Activated CD4-positive, CD25-positive, alpha-beta regulatory T cell treated with anti-CD3 and anti-CD28 coated beads, Interleukin-2, amount 50 U/mL, for 24 hours (primary cell): ENCODE measurements around the gene SGTB.
A peak's percentile ranks its signal among the peaks of the same experiment; 100 is the strongest.
"Not testable (repeated sequence)": the region's sequence is repeated elsewhere in the genome, so short reads cannot be mapped to it uniquely, and the experiment has no call there.

Experiments used
- ATAC-seq, 2 donors: fragments of 150-1000 bp; cut with Tn5 transposase; one replicate each; pipeline ENCODE4 v1.10.0; 2021; ENCODE audit warnings: mild to moderate bottlenecking in 1 of 2, moderate library complexity in 1 of 2

SGTB gene

DNA sequence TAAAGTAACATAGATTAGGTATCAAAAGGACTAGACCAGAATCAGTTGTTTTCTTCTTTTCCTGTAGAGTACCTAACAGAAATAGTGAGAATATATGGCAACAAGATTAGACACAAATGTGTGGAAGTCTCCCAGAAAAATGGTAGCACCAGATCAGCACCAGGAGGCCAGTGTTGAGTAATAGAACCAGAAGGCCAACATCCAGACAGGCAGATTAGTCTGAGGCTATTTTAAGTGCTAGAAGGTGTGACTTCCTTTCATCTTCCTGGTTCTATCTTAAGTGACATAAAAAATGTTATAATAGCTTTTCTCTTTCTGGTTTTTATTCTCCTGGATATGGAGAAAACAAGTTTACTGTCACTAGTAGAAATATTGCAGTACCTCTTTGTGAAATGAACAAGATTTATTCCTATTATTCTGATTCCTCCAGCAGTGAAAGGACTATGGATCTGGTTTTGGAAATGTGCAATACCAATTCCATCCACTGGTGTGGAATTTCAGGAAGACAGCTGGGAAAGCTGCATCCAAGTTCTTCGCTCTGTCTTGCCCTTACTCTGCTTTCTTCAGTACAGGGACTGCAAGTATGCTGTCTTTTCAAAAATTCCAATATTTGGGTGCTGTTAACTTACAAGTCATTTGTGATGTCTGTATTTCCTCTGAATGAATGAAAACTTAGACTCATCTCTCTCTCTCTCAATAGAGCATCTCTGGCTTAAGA lies 57.9 kb downstream of the SGTB start:
- no peak for ATAC-seq

- ATAC-seq: no peak
Observed at GRCh38 chr5:65654713-65655112, 67.2 kb downstream of the SGTB start.

DNA sequence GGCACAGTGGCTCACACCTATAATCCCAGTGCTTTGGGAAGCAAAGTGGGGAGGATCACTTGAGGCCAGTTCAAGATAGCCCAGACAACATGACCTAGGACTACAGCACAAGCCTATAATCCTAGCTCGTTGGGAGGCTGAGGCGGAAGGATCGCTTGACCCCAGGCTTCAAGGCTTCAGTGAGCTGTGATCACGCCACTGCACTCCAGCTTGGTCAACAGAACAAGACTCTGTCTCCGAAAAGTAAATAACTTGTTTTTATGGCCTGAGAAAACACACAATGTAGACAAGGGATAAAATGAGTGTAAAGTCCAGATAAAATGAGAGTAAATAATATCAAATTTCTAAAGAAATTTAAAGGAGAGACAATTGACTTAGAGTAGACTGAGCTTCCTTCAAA lies 70.8 kb downstream of the SGTB start:
- no peak for ATAC-seq

DNA sequence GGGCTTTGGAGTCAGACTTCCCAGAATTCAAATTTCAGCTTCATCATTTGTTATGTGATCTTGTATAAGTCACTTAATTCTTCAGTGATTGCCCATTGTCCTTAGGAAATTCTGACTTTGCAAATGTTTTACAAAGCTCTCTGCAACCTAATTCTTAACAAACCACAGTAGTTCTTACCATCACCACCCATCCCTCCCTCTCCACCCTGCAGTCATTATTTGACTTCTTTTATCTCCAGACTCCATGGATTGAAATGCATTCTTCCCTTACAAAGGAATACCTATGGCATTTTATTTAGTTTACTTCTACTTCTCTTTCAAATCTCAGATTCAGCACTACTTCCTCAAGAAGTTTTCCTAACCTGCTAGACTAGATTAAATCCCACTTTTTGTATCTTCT lies 74.0 kb downstream of the SGTB start:
- no peak for ATAC-seq

DNA sequence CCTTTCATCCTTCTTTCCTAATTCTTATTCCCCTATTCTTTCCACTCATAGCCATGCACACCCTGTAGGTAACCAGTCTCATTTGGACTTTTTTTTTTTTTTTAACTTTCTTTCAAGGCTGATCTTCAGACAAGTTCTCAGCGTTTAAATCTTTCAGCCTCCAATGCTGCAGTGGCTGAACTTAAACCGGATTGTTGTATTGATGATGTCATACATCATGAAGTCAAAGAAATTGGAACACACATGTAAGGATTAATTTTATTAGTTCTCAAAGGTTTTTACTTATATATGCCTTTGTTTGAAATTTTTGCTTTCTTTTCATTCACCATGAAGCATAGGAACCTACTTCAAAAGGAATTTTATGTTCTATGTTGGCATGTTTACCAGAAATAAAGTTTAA lies 75.0 kb downstream of the SGTB start:
- ATAC-seq: no peak

GRCh38 chr5:65640240-65640639 lies 81.7 kb downstream of the SGTB start:
- no peak for ATAC-seq

DNA sequence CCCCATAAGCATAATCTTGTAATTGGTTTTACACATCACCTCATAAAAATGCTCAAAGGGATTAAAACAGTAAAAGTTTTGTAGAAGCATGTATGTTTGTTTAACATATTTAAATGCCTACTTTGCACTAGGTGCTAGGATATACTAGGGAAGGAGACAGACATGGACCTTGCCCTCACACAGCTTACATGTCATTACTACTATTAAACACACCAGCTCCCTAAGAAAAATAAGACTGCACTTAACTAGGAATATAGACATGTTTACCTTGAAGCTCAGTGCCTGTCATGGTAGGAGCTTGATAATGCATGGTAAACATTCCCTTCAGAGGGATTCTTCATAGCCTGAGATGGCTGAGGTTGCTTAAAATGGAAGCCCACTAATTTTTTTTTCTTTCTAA lies 90.9 kb downstream of the SGTB start:
- no peak for ATAC-seq

DNA sequence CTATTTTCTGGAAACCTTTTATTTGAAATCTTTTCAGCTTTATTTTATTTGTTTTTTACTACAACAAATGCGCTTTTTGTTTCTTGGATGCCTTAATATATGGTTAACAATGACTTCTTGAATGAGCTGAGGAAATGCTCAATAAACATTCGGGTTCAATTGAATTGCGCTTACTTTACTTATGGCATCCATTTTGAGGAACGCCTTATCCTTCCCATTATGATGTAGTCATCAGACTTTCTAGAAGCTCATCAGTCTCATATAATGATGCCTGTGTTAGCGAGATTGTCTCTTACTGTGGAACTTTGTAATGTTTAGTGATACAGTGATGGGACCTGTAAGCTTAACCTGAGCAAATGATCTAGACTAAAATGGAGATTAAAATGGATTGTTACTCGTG lies 96.2 kb downstream of the SGTB start:
- no peak for ATAC-seq

GRCh38 chr5:65624571-65625555 lies 97.0 kb downstream of the SGTB start, which contains the start of the genes SHLD3 and TRAPPC13:
SHLD3 (plus strand) TSS chr5:65625027; CDS start chr5:65629588, 4,561 bp downstream.
TRAPPC13 (plus strand) TSS chr5:65625027; CDS start chr5:65625061, 34 bp downstream.
- peak; percentile 79 to 82 for ATAC-seq

- peak; percentile 96 to 98 for ATAC-seq
Observed at GRCh38 chr5:65624025-65624570, 97.8 kb downstream of the SGTB start, which contains the start of gene TRIM23. TRIM23 (minus strand) TSS chr5:65624333; CDS start chr5:65624274, 59 bp downstream.

GRCh38 chr5:65623482-65623881 lies 98.4 kb downstream of the SGTB start:
- ATAC-seq: no peak

GRCh38 chr5:65621961-65622360 lies 99.9 kb downstream of the SGTB start:
- not testable (repeated sequence) for ATAC-seq

DNA sequence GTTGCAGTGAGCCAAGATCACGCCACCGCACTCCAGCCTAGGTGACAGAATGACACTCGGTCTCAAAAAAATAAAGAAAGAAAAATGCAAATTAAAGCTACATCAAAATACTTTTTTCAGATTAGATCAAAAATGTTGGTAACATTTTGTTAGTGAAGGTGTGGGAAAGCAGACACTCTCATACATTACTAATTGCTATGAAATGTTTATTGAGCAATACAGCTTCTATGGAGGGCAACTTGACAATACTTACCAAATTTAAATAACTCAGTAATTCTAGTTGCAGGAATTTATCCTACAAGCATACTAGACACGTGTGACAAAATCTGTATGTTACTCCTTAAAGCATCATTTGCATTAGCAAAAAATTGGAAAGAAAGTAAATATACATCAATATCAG lies 101.9 kb downstream of the SGTB start:
- no peak for ATAC-seq
